ENCODE data around the gene SLC46A2. TPM values are rescaled to one million over a fixed set of nuclear protein-coding genes. Genes with fewer than 3 reads are reported as not detected.
A peak's percentile ranks its signal among the peaks of the same experiment; 100 is the strongest.

The SLC46A2 gene
- total RNA-seq, 6 donors from 2014 or later: 9.1 to 23.6 (median 14.8) TPM

- Histone ChIP-seq H3K4me1 (peaks cover 9 to 32% (median 27%) of the 10 kb centered on the region in 4 donors), H3K4me3 (no peak overlapping the region), H3K27ac (peak overlapping the region in 1 of 4 donors; percentile 11), H3K27me3 (no peaks in the 10 kb centered on the region), H3K36me3 (peaks cover 3 to 29% (median 11%) of the 10 kb centered on the region in 4 donors), H3K9me3 (no peaks in the 10 kb centered on the region)
- ATAC-seq (ENCODE audit: low FRiP score in 2 of 2) (no peak), DNase-seq (no peak)
- TF ChIP-seq CTCF (IDR thresholded peaks at IDR 0.05) (no peak), POLR2AphosphoS5 (IDR thresholded peaks at IDR 0.05) (no peak), POLR2A (IDR thresholded peaks at IDR 0.05) (no peak), EP300 (IDR thresholded peaks at IDR 0.05) (no peak)
- WGBS, 2 donors: 89% methylated on average over 10 of the region's 10 CpGs
Measured at GRCh38 chr9:112854657-112855056, 36.0 kb downstream of the SLC46A2 start.

GRCh38 chr9:112853882-112854585 lies 36.6 kb downstream of the SLC46A2 start:
- Histone ChIP-seq H3K4me3 (no peak overlapping the region), H3K27ac (no peak overlapping the region), H3K4me1 (peaks cover 5 to 32% (median 25%) of the 10 kb centered on the region in 4 donors), H3K36me3 (peaks cover 3 to 29% (median 11%) of the 10 kb centered on the region in 4 donors), H3K9me3 (no peaks in the 10 kb centered on the region), H3K27me3 (no peaks in the 10 kb centered on the region)
- TF ChIP-seq POLR2A (IDR thresholded peaks at IDR 0.05): no peak
- no peak for TF ChIP-seq CTCF (IDR thresholded peaks at IDR 0.05)
- no peak for TF ChIP-seq EP300 (IDR thresholded peaks at IDR 0.05)
- TF ChIP-seq POLR2AphosphoS5 (IDR thresholded peaks at IDR 0.05): no peak
- 89 to 92% methylated on average over 12 to 13 of the region's 13 CpGs for WGBS, 2 donors
- DNase-seq: peak in 1 of 2 donors; percentile 13
- no peak for ATAC-seq (ENCODE audit: low FRiP score in 2 of 2)

- ATAC-seq (ENCODE audit: low FRiP score in 2 of 2) (no peak), DNase-seq (peak in 1 of 2 donors; percentile 46)
- H3K27ac ChIP-seq: peak overlapping the region in 1 of 4 donors; percentile 33
- no peaks in the 10 kb centered on the region for H3K27me3 ChIP-seq
- 59 to 66% methylated on average over 9 to 13 of the region's 13 CpGs for WGBS, 2 donors
- no peak overlapping the region for H3K4me3 ChIP-seq
- no peaks in the 10 kb centered on the region for H3K9me3 ChIP-seq
- TF ChIP-seq EP300 (IDR thresholded peaks at IDR 0.05): peak in 1 of 4 donors; percentile 45
- TF ChIP-seq POLR2A (IDR thresholded peaks at IDR 0.05): no peak
- no peak for TF ChIP-seq CTCF (IDR thresholded peaks at IDR 0.05)
- peak in 1 of 2 donors; percentile 24 for TF ChIP-seq POLR2AphosphoS5 (IDR thresholded peaks at IDR 0.05)
- peaks cover 6 to 34% (median 28%) of the 10 kb centered on the region in 4 donors for H3K4me1 ChIP-seq
- peaks cover 3 to 29% (median 11%) of the 10 kb centered on the region in 4 donors for H3K36me3 ChIP-seq
Measured at GRCh38 chr9:112852741-112853504, 37.8 kb downstream of the SLC46A2 start.

GRCh38 chr9:112850840-112851239 lies 39.8 kb downstream of the SLC46A2 start:
- peaks cover 12 to 35% (median 28%) of the 10 kb centered on the region in 4 donors for H3K4me1 ChIP-seq
- no peaks in the 10 kb centered on the region for H3K27me3 ChIP-seq
- no peak for DNase-seq
- H3K27ac ChIP-seq: peak overlapping the region in 2 of 4 donors; percentile 12 to 58
- no peaks in the 10 kb centered on the region for H3K9me3 ChIP-seq
- 95 to 96% methylated on average over 6 of the region's 6 CpGs for WGBS, 2 donors
- no peak for ATAC-seq (ENCODE audit: low FRiP score in 2 of 2)
- no peak overlapping the region for H3K4me3 ChIP-seq
- TF ChIP-seq POLR2A (IDR thresholded peaks at IDR 0.05): no peak
- no peak for TF ChIP-seq EP300 (IDR thresholded peaks at IDR 0.05)
- no peak for TF ChIP-seq CTCF (IDR thresholded peaks at IDR 0.05)
- no peak for TF ChIP-seq POLR2AphosphoS5 (IDR thresholded peaks at IDR 0.05)
- peaks cover 3 to 29% (median 11%) of the 10 kb centered on the region in 4 donors for H3K36me3 ChIP-seq
